Jurkat, Clone E6-1 (cell line): Measurements from ENCODE around the gene ACAT2. TPM values are rescaled to one million over a fixed set of nuclear protein-coding genes. Genes with fewer than 3 reads are reported as not detected.
"Not testable (repeated sequence)": the region's sequence is repeated elsewhere in the genome, so short reads cannot be mapped to it uniquely, and the experiment has no call there.

Experiments used
- DNase-seq: peaks from one replicate; pipeline ENCODE4 v3.0.0-alpha.2; 2011; ENCODE audit warnings: low read depth, low spot score
- H3K4me3 ChIP-seq: 2 replicates; pipeline ENCODE4 v1.5.1; 2011; ENCODE audit warnings: mild to moderate bottlenecking, low read length, control low read depth, moderate library complexity
- polyA plus RNA-seq: library from polyadenylated mRNA; unstranded; fragments of >200 nt; gene quantifications from one replicate; pipeline ENCODE4 v1.2.1, GENCODE V29; 2012; ENCODE audit warnings: missing spikeins; ENCODE audit not compliant: insufficient read length, insufficient read depth

Gene ACAT2
- 141 TPM for polyA plus RNA-seq

- H3K4me3 ChIP-seq = peak within 1 kb of the TSS; percentile 91
- DNase-seq = peak; percentile 94
Measured at GRCh38 chr6:159761873-159762680, at the start of gene ACAT2. ACAT2 (plus strand) TSS chr6:159762045; CDS start chr6:159762088, 43 bp downstream.

- H3K4me3 ChIP-seq, DNase-seq: not testable (repeated sequence)
Measured at GRCh38 chr6:159712389-159712788, 49.5 kb upstream of the ACAT2 start.

GRCh38 chr6:159713984-159714383 is 47.9 kb upstream of the ACAT2 start:
- no peak for DNase-seq
- no peak overlapping the region for H3K4me3 ChIP-seq

- H3K4me3 ChIP-seq = no peak overlapping the region
- no peak for DNase-seq
Measured at GRCh38 chr6:159714404-159714803, 47.4 kb upstream of the ACAT2 start.

GRCh38 chr6:159715166-159715565 is 46.7 kb upstream of the ACAT2 start:
- H3K4me3 ChIP-seq = no peak overlapping the region
- no peak for DNase-seq

- DNase-seq = no peak
- H3K4me3 ChIP-seq = no peak overlapping the region
Measured at GRCh38 chr6:159715605-159716004, 46.2 kb upstream of the ACAT2 start.

GRCh38 chr6:159716247-159717096 is 45.4 kb upstream of the ACAT2 start:
- no peak overlapping the region for H3K4me3 ChIP-seq
- DNase-seq = no peak

GRCh38 chr6:159718634-159719033 is 43.2 kb upstream of the ACAT2 start:
- no peak for DNase-seq
- H3K4me3 ChIP-seq = no peak overlapping the region

GRCh38 chr6:159719287-159719686 is 42.6 kb upstream of the ACAT2 start:
- no peak for DNase-seq

GRCh38 chr6:159720708-159721107 is 41.1 kb upstream of the ACAT2 start:
- peak; percentile 60 for DNase-seq
- no peak overlapping the region for H3K4me3 ChIP-seq

More at GRCh38 chr6:159719287-159719686, 42.6 kb upstream of the ACAT2 start:
- H3K4me3 ChIP-seq = no peak overlapping the region

GRCh38 chr6:159721981-159722380 is 39.9 kb upstream of the ACAT2 start:
- H3K4me3 ChIP-seq, DNase-seq: not testable (repeated sequence)

GRCh38 chr6:159722655-159723054 is 39.2 kb upstream of the ACAT2 start:
- no peak for DNase-seq
- no peak overlapping the region for H3K4me3 ChIP-seq

- H3K4me3 ChIP-seq = no peak overlapping the region
- no peak for DNase-seq
Measured at GRCh38 chr6:159723259-159723658, 38.6 kb upstream of the ACAT2 start.

- no peak overlapping the region for H3K4me3 ChIP-seq
- DNase-seq = no peak
Measured at GRCh38 chr6:159724778-159725177, 37.1 kb upstream of the ACAT2 start.

GRCh38 chr6:159725208-159725607 is 36.6 kb upstream of the ACAT2 start:
- H3K4me3 ChIP-seq, DNase-seq: not testable (repeated sequence)

GRCh38 chr6:159726255-159726917 is 35.5 kb upstream of the ACAT2 start:
- DNase-seq = no peak
- peak overlapping the region; percentile 66 for H3K4me3 ChIP-seq

- H3K4me3 ChIP-seq = peak within 1 kb of the TSS; percentile 66
- peak; percentile 97 for DNase-seq
Measured at GRCh38 chr6:159726918-159727716, 34.7 kb upstream of the ACAT2 start, which contains the start of gene WTAP. WTAP (plus strand) TSS chr6:159727506; CDS start chr6:159736266, 8,760 bp downstream.

- H3K4me3 ChIP-seq = peak overlapping the region; percentile 66
- DNase-seq = peak; percentile 30
Measured at GRCh38 chr6:159727717-159728445, 34.0 kb upstream of the ACAT2 start.
